IMR-90 (cell line): ENCODE data around the gene DCAF10. TPM values are rescaled to one million over a fixed set of nuclear protein-coding genes. Genes with fewer than 3 reads are reported as not detected.

Experiments
- CEBPB ChIP-seq: IDR thresholded peaks from 2 replicates; pipeline ENCODE4 v1.6.1; 2012; ENCODE audit warnings: low read depth, low read length, improper control_type of control experiment
- MAFK ChIP-seq: IDR thresholded peaks from 2 replicates; pipeline ENCODE4 v1.6.1; 2012; ENCODE audit warnings: low read depth, low read length, improper control_type of control experiment
- MXI1 ChIP-seq: IDR thresholded peaks from 2 replicates; pipeline ENCODE4 v1.6.1; 2012; ENCODE audit warnings: low read depth, mild to moderate bottlenecking, low read length, moderate library complexity, borderline replicate concordance
- polyA plus RNA-seq, 3 experiments: library from polyadenylated mRNA; depleted of rRNA; stranded (reverse); fragments of >200 nt; gene quantifications; 2 replicates each; pipeline ENCODE4 v1.2.3, GENCODE V29; 2012; ENCODE audit warnings: low replicate concordance in 1 of 3
- total RNA-seq: library from RNA; depleted of rRNA; stranded (reverse); fragments of >200 nt; gene quantifications from 2 replicates; pipeline ENCODE4 v1.2.3, GENCODE V29; 2012

DCAF10 gene
- total and polyA plus RNA-seq, 2 of the 4 experiments (the other 2 are of a cell fraction) = 17.1 to 19.4 TPM

- TF ChIP-seq MAFK (no peak), CEBPB (no peak), MXI1 (peak; percentile 89)
Observed at GRCh38 chr9:37903647-37904444, 103.2 kb downstream of the DCAF10 start, which contains the start of gene SLC25A51 (continued).
